Activated T-helper 17 cell treated with anti-CD3 and anti-CD28 coated beads, Interleukin-2, amount 50 U/mL, for 72 hours (primary cell): Measurements from ENCODE around the gene GLP1R. TPM values are rescaled to one million over a fixed set of nuclear protein-coding genes. Genes with fewer than 3 reads are reported as not detected.

Experiments used
- ATAC-seq: fragments of 150-1000 bp; cut with Tn5 transposase; replicated peaks from 2 replicates; pipeline ENCODE4 v1.10.0; 2021; ENCODE audit warnings: mild to moderate bottlenecking, moderate library complexity
- H3K27ac Mint-ChIP-seq: one replicate; pipeline ENCODE4 v1.8.0; 2022; ENCODE audit warnings: mixed read lengths
- H3K27me3 Mint-ChIP-seq: one replicate; pipeline ENCODE4 v1.8.0; 2022; ENCODE audit warnings: mixed read lengths
- H3K36me3 Mint-ChIP-seq: one replicate; pipeline ENCODE4 v1.8.0; 2022; ENCODE audit warnings: low read depth, mild to moderate bottlenecking, mixed read lengths
- H3K4me1 Mint-ChIP-seq: one replicate; pipeline ENCODE4 v1.8.0; 2022; ENCODE audit warnings: mixed read lengths
- H3K4me3 Mint-ChIP-seq: one replicate; pipeline ENCODE4 v1.8.0; 2022; ENCODE audit warnings: mild to moderate bottlenecking, mixed read lengths
- H3K9me3 Mint-ChIP-seq: one replicate; pipeline ENCODE4 v1.8.0; 2022; ENCODE audit warnings: mixed read lengths
- total RNA-seq, 2 donors: library from RNA; stranded (reverse); gene quantifications; one replicate each; pipeline ENCODE4 v1.2.3, GENCODE V29; 2022

The GLP1R gene
- total RNA-seq, 2 donors from 2014 or later: not detected

GRCh38 chr6:39065561-39065960 lies 17.0 kb downstream of the GLP1R start:
- ATAC-seq: no peak
- peaks cover 27% of the 10 kb centered on the region for H3K27me3 Mint-ChIP-seq
- H3K27ac Mint-ChIP-seq: no peak overlapping the region

GRCh38 chr6:39068391-39068790 lies 19.8 kb downstream of the GLP1R start:
- peaks cover 17% of the 10 kb centered on the region for H3K27me3 Mint-ChIP-seq
- no peak for ATAC-seq
- no peak overlapping the region for H3K27ac Mint-ChIP-seq
- H3K9me3 Mint-ChIP-seq: no peaks in the 10 kb centered on the region
- no peaks in the 10 kb centered on the region for H3K4me1 Mint-ChIP-seq
- H3K4me3 Mint-ChIP-seq: no peak overlapping the region
- no peaks in the 10 kb centered on the region for H3K36me3 Mint-ChIP-seq

More at GRCh38 chr6:39065561-39065960, 17.0 kb downstream of the GLP1R start:
- Mint-ChIP-seq H3K36me3 (no peaks in the 10 kb centered on the region), H3K9me3 (no peaks in the 10 kb centered on the region), H3K4me1 (no peaks in the 10 kb centered on the region), H3K4me3 (no peak overlapping the region)

- H3K27me3 Mint-ChIP-seq: peaks cover 5% of the 10 kb centered on the region
- no peak overlapping the region for H3K27ac Mint-ChIP-seq
- ATAC-seq: no peak
- H3K4me1 Mint-ChIP-seq: no peaks in the 10 kb centered on the region
- H3K4me3 Mint-ChIP-seq: no peak overlapping the region
- no peaks in the 10 kb centered on the region for H3K36me3 Mint-ChIP-seq
- no peaks in the 10 kb centered on the region for H3K9me3 Mint-ChIP-seq
Measured at GRCh38 chr6:39072830-39073229, 24.2 kb downstream of the GLP1R start.

GRCh38 chr6:39073471-39074355 lies 25.1 kb downstream of the GLP1R start:
- Mint-ChIP-seq H3K4me3 (no peak overlapping the region), H3K4me1 (no peaks in the 10 kb centered on the region), H3K27ac (no peak overlapping the region), H3K36me3 (no peaks in the 10 kb centered on the region), H3K27me3 (peaks cover 5% of the 10 kb centered on the region), H3K9me3 (no peaks in the 10 kb centered on the region)
- ATAC-seq: no peak

- H3K9me3 Mint-ChIP-seq: no peaks in the 10 kb centered on the region
- peaks cover 5% of the 10 kb centered on the region for H3K27me3 Mint-ChIP-seq
- H3K4me3 Mint-ChIP-seq: no peak overlapping the region
- H3K36me3 Mint-ChIP-seq: no peaks in the 10 kb centered on the region
- no peaks in the 10 kb centered on the region for H3K4me1 Mint-ChIP-seq
- no peak for ATAC-seq
- H3K27ac Mint-ChIP-seq: no peak overlapping the region
Measured at GRCh38 chr6:39074486-39074885, 25.9 kb downstream of the GLP1R start.

- no peak overlapping the region for H3K4me3 Mint-ChIP-seq
- H3K27ac Mint-ChIP-seq: no peak overlapping the region
- no peak for ATAC-seq
- no peaks in the 10 kb centered on the region for H3K9me3 Mint-ChIP-seq
- no peaks in the 10 kb centered on the region for H3K36me3 Mint-ChIP-seq
- no peaks in the 10 kb centered on the region for H3K4me1 Mint-ChIP-seq
- H3K27me3 Mint-ChIP-seq: peaks cover 4% of the 10 kb centered on the region
Measured at GRCh38 chr6:39075010-39075686, 26.6 kb downstream of the GLP1R start.

- H3K36me3 Mint-ChIP-seq: no peaks in the 10 kb centered on the region
- no peak overlapping the region for H3K27ac Mint-ChIP-seq
- H3K9me3 Mint-ChIP-seq: no peaks in the 10 kb centered on the region
- H3K4me1 Mint-ChIP-seq: no peaks in the 10 kb centered on the region
- ATAC-seq: no peak
- no peak overlapping the region for H3K4me3 Mint-ChIP-seq
- no peaks in the 10 kb centered on the region for H3K27me3 Mint-ChIP-seq
Measured at GRCh38 chr6:39075807-39076622, 27.4 kb downstream of the GLP1R start.

GRCh38 chr6:39076623-39077535 lies 28.3 kb downstream of the GLP1R start:
- Mint-ChIP-seq H3K27me3 (no peaks in the 10 kb centered on the region), H3K27ac (no peak overlapping the region), H3K4me3 (no peak overlapping the region), H3K36me3 (no peaks in the 10 kb centered on the region), H3K9me3 (no peaks in the 10 kb centered on the region), H3K4me1 (no peaks in the 10 kb centered on the region)
- ATAC-seq: no peak

- peaks cover 3% of the 10 kb centered on the region for H3K27me3 Mint-ChIP-seq
- H3K4me1 Mint-ChIP-seq: no peaks in the 10 kb centered on the region
- no peaks in the 10 kb centered on the region for H3K9me3 Mint-ChIP-seq
- no peak for ATAC-seq
- no peak overlapping the region for H3K4me3 Mint-ChIP-seq
- H3K27ac Mint-ChIP-seq: no peak overlapping the region
- H3K36me3 Mint-ChIP-seq: no peaks in the 10 kb centered on the region
Measured at GRCh38 chr6:39077882-39078594, 29.5 kb downstream of the GLP1R start.

- Mint-ChIP-seq H3K27me3 (peaks cover 10% of the 10 kb centered on the region), H3K36me3 (no peaks in the 10 kb centered on the region), H3K4me1 (peaks cover 5% of the 10 kb centered on the region), H3K9me3 (no peaks in the 10 kb centered on the region), H3K27ac (no peak overlapping the region), H3K4me3 (no peak overlapping the region)
- ATAC-seq: no peak
Measured at GRCh38 chr6:39078695-39079094, 30.1 kb downstream of the GLP1R start.

GRCh38 chr6:39079197-39080125 lies 30.9 kb downstream of the GLP1R start:
- H3K9me3 Mint-ChIP-seq: no peaks in the 10 kb centered on the region
- peaks cover 7% of the 10 kb centered on the region for H3K4me1 Mint-ChIP-seq
- no peak overlapping the region for H3K27ac Mint-ChIP-seq
- H3K4me3 Mint-ChIP-seq: no peak overlapping the region
- no peaks in the 10 kb centered on the region for H3K36me3 Mint-ChIP-seq
- peaks cover 15% of the 10 kb centered on the region for H3K27me3 Mint-ChIP-seq
- no peak for ATAC-seq

GRCh38 chr6:39080246-39080875 lies 31.8 kb downstream of the GLP1R start:
- Mint-ChIP-seq H3K27ac (no peak overlapping the region), H3K4me1 (peaks cover 7% of the 10 kb centered on the region), H3K36me3 (no peaks in the 10 kb centered on the region), H3K27me3 (peaks cover 16% of the 10 kb centered on the region), H3K4me3 (no peak overlapping the region), H3K9me3 (no peaks in the 10 kb centered on the region)
- no peak for ATAC-seq
